GM23338 (cell line): Measurements from ENCODE around the gene NHS.

Experiments used
- CREB1 ChIP-seq: fragments of 250-450 bp; sonication (Bioruptor Pico); IDR thresholded peaks from 2 replicates; pipeline ENCODE4 v1.5.0; 2020; ENCODE audit warnings: low read depth, mild to moderate bottlenecking, moderate library complexity
- CTCF ChIP-seq, 2 experiments: fragments of 200-600 bp in 1 of 2; sonication (generic) in 1 of 2; conservative IDR thresholded peaks; 2 replicates each; pipeline versions ENCODE4 v1.5.1 to v1.6.1; 2016 to 2017; ENCODE audit warnings: antibody characterized with exemption in 2 of 2, low read depth in 2 of 2, mild to moderate bottlenecking in 2 of 2, moderate library complexity in 1 of 2
- EZH2 ChIP-seq: fragments of 200-600 bp; sonication (generic); IDR thresholded peaks from one replicate; pipeline ENCODE4 v1.8.0; 2017; ENCODE audit warnings: antibody characterized with exemption, mild to moderate bottlenecking, low read depth; ENCODE audit not compliant: unreplicated experiment
- EZH2phosphoT487 ChIP-seq: fragments of 200-600 bp; sonication (generic); IDR thresholded peaks from one replicate; pipeline ENCODE4 v1.8.1; 2018; ENCODE audit warnings: antibody characterized with exemption; ENCODE audit not compliant: unreplicated experiment
- JUNB ChIP-seq: IDR thresholded peaks from one replicate; pipeline ENCODE4 v1.6.1; 2016; ENCODE audit warnings: antibody characterized with exemption; ENCODE audit not compliant: unreplicated experiment
- NANOG ChIP-seq: IDR thresholded peaks from 2 replicates; pipeline ENCODE4 v1.6.1; 2016; ENCODE audit warnings: antibody characterized with exemption, borderline replicate concordance
- POLR2AphosphoS5 ChIP-seq: IDR thresholded peaks from 2 replicates; pipeline ENCODE4 v1.6.1; 2016; ENCODE audit warnings: antibody characterized with exemption, low read depth
- REST ChIP-seq: IDR thresholded peaks from one replicate; pipeline ENCODE4 v1.6.1; 2018; ENCODE audit warnings: antibody characterized with exemption; ENCODE audit not compliant: unreplicated experiment
- STAT1 ChIP-seq: IDR thresholded peaks from one replicate; pipeline ENCODE4 v1.6.1; 2016; ENCODE audit warnings: antibody characterized with exemption; ENCODE audit not compliant: unreplicated experiment
- ZNF114 ChIP-seq: fragments of 250-450 bp; sonication (Bioruptor Pico); IDR thresholded peaks from 2 replicates; pipeline ENCODE4 v1.5.0; 2020; ENCODE audit warnings: mild to moderate bottlenecking, moderate library complexity
- ZNF462 ChIP-seq: fragments of 250-450 bp; sonication (Bioruptor Pico); IDR thresholded peaks from 2 replicates; pipeline ENCODE4 v1.5.0; 2020; ENCODE audit warnings: mild to moderate bottlenecking, moderate library complexity

GRCh38 chrX:17697191-17697590, 322.2 kb downstream of the NHS start:
- TF ChIP-seq CTCF (conservative IDR thresholded peaks at IDR 0.05; ENCODE audit: low read depth in 2 of 2) (no peak; a peak in 1 of 4 replicates), REST (no peak), EZH2phosphoT487 (no peak), CREB1 (CRISPR knock-in tag) (no peak), NANOG (no peak), EZH2 (no peak), POLR2AphosphoS5 (no peak), JUNB (no peak), ZNF114 (CRISPR knock-in tag) (no peak), ZNF462 (no peak), STAT1 (no peak)
